Measurements from ENCODE around the gene FBRSL1.

DNA sequence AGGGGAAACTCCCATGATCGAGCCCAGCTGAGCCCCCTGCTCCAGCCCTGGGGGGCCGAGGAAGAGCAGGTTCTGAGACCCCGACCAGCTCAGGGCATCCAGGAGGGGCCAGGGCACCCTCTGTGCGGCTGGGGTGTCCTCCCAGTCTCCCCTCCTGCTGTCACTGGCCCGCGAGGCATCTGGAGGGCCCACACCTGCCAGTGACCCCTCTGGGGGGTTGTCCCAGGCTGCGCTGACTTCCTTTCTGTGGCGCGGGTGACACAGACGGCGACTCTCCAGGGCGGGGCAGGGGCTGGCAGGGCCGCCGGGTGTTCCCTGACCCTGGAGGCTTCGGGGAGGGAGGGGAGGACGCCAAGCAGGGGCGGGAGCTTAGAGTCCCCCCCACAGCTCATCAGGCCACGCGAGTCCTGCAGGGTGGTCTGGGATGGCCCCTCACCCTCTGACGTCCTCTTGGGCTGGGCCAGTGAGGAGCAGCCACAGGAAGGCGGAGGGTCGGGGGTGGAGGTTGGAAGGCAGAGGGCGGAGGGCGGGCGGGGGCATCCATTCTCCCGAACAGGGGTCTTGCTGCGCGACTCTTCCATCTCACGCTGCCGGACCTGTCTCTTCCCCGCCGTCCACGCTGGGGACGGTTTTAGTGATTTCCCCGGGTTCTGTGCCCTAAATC is 38.6 kb upstream of the FBRSL1 start:
- no peak for TF ChIP-seq POLR2A (IDR thresholded peaks at IDR 0.05)
- TF ChIP-seq, protein P1, sequence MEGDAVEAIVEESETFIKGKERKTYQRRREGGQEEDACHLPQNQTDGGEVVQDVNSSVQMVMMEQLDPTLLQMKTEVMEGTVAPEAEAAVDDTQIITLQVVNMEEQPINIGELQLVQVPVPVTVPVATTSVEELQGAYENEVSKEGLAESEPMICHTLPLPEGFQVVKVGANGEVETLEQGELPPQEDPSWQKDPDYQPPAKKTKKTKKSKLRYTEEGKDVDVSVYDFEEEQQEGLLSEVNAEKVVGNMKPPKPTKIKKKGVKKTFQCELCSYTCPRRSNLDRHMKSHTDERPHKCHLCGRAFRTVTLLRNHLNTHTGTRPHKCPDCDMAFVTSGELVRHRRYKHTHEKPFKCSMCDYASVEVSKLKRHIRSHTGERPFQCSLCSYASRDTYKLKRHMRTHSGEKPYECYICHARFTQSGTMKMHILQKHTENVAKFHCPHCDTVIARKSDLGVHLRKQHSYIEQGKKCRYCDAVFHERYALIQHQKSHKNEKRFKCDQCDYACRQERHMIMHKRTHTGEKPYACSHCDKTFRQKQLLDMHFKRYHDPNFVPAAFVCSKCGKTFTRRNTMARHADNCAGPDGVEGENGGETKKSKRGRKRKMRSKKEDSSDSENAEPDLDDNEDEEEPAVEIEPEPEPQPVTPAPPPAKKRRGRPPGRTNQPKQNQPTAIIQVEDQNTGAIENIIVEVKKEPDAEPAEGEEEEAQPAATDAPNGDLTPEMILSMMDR (IDR thresholded peaks at IDR 0.05), result no peak
